HS-27A (cell line): Measurements from ENCODE around the gene C17orf50.

Experiments
- DNase-seq: peaks from one replicate; pipeline ENCODE4 v3.0.0-alpha.2; 2012; ENCODE audit warnings: low read depth, missing footprints

C17orf50 gene

GRCh38 chr17:35752945-35753764 is 7.5 kb upstream of the C17orf50 start, which contains the start of gene GAS2L2:
TSS of gene GAS2L2 (minus strand) at chr17:35753239. CDS start at chr17:35752850, 389 bp downstream.
- no peak for DNase-seq

GRCh38 chr17:35757243-35757642 is 3.4 kb upstream of the C17orf50 start:
- no peak for DNase-seq

GRCh38 chr17:35761601-35762000 is 914 bp downstream of the C17orf50 start:
- DNase-seq: no peak

DNA sequence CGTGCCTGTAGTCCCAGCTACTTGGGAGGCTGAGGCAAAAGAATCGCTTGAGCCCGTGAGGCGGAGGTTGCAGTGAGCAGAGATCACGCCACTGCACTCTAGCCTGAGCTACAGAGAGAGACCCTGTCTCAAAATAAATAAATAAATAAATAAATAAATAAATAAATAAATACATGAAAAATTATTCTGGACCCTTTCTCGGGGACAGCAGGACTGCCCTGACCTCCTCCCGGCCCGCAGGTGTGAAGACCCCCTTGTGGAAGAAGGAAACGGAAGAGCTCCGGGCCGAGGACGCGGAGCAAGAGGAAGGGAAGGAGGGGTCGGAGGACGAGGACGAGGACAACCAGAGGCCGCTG is 3.1 kb downstream of the C17orf50 start:
- no peak for DNase-seq

DNA sequence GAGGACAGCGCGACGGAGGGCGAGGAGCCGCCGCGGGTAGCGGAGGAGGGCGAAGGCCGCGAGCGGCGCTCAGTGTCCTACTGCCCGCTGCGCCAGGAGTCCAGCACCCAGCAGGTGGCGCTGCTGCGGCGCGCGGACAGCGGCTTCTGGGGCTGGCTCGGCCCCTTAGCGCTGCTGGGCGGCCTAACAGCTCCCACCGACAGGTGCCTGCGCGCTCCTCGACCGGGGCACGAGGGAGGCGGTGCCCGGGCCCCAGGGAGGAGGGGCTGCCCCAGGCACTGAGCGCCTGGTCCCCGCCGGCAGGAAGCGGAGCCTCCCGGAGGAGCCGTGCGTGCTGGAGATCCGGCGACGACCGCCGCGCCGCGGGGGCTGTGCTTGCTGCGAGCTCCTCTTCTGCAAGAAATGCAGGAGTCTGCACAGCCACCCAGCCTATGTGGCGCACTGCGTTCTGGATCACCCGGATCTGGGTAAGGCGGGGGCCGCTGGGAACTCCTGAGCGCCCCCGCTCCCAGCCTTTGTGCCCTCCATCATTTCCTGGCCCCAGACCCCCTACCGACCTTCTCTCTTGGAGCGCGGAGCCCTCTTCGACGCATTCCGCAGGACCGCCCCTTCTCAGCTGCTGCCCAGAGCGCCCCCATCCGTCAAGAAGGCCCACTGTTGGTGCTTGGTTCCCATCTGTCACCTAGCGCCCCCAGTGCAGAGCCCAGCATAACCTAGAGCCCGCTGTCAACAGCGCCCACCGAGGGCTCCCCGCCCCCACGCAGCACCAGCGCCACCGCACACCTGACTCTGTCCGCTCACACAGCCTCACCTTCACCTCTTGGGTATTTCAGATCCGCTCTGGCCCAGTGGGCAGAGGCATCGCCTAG is 3.7 kb downstream of the C17orf50 start:
- DNase-seq: peak; percentile 48

- DNase-seq: no peak
These were observed 4.5 kb downstream of the C17orf50 start for GRCh38 chr17:35765086-35765710.

GRCh38 chr17:35765756-35766488 is 5.2 kb downstream of the C17orf50 start:
- DNase-seq: no peak

DNA sequence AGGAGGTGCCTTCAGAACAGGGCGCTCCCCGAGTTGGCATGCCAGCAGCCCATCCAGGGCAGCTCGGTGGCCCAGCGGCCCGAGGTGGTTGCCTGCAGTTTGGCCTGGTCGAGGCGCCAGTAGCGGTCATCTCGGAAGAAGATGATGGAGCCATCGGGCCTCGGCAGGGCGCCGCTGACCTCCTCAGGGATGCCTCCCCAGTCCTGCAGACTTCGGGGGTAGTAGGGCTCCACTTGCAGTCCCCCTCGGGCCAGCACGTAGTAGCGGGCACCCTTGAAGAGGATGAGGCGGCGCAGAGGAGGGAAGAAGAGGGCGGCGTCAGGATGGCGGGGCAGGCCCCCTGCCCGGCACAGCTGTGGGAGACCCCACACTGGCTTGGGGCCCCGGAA is 5.8 kb downstream of the C17orf50 start:
- no peak for DNase-seq

GRCh38 chr17:35766903-35767510 is 6.3 kb downstream of the C17orf50 start:
- no peak for DNase-seq

- DNase-seq: no peak
These were observed 8.1 kb downstream of the C17orf50 start for GRCh38 chr17:35768797-35769196.

DNA sequence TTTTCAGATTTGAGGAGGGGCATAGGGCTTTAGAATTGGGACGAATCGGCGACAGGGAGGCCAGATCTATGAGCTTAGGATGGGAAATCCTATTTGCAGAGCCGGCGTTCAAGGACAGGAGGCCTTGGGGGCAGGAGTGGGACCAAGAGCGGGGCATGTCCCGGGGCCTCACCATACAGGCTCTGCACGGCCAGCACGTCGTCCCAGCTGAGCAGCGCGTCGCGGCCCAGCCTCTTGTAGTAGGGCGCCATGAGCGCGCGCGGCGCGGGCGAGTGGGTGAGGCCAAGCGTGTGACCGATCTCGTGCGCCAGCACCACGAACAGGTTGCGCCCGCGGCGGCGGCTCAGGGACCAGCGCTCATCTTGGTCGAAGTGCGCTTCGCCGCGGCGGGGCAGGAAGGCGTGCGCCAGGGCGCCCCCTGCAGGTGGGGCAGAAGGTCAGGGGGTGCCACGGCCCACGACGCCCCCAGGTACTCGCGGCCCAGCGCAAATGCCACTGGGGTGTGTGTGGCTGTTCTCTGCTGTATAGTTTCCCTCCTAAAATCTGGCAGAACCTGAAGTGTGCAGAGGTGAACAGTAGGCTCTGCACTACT is 9.3 kb downstream of the C17orf50 start:
- DNase-seq: no peak

- DNase-seq: no peak
These were observed 12.4 kb downstream of the C17orf50 start for GRCh38 chr17:35773129-35773528.

DNA sequence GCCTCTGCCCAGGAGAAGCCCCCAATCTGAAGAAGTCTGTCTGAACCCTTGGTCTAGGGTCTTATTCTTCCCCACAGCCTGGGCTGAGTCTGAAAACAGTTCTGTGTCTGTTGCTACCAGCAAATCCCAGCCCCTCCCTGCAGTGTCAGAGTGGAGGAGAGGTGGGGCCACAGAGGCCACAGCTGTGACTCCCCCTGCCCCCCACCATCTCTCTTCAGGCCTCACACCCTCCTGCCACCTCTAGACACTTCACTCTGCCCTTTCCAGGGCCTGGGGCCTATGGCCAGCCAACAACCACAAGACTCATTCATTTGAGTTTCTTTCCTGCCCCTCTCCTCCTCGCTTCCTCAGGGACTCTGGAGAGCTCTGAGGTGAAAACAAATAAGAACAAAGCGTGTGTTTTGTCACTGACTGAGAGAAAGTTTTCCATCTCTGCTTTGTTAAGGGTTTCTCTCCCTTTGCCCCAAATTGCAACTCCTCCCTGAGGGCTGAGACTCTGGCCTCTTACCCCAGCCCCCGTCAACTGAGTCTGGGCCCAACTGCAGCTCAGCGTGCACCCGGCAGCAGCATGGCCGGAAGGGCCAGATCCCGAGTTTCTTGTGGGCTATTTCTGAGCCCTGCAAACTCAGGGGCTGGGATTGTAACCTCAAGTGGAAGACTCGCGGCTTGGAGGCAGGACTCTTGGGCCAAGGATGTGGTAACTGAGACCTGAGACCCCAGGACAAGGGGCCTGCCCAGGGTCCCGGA is 13.2 kb downstream of the C17orf50 start:
- DNase-seq: no peak

- no peak for DNase-seq
These were observed 13.8 kb downstream of the C17orf50 start for GRCh38 chr17:35774499-35774898.

DNA sequence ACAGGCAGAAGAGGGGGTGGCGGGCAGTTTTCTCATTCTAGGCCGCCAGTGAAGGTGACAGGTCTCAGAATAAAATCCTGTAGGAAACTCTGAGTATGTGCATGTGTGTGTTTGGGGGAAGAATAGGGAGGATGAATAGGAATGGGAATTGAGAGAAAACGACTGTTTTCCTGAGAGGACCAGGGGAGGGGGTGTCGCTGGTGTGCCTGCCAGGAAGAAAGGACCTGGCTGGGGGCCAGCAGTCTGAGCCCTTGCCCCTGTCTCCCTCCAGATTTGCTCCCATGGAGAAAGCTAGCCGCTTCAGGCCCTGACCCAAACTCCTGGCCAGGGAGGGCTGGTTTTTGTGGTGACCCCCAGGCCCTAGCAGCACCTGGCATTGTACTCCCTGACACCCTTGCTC is 14.4 kb downstream of the C17orf50 start:
- no peak for DNase-seq

DNA sequence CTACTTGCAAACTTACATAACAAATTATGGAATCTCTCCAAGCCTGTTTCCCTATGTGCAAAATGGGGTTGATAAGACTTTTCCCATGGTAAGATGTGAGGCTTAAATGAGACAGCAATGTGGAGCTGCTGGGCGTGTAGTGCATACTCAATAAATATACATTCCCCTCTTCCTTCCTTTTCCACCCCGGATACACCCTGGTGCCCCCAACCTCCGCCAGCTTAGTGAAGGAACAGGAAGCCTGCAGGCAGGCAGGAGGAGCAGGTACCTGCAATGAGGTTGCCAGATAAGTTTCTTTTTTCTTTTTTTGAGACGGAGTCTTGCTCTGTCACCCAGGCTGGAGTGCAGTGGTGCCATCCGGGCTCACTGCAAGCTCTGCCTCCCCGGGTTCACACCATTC is 14.9 kb downstream of the C17orf50 start:
- DNase-seq: no peak

- DNase-seq: no peak
These were observed 18.0 kb downstream of the C17orf50 start for GRCh38 chr17:35778641-35779196.

GRCh38 chr17:35780950-35781349 is 20.3 kb downstream of the C17orf50 start:
- no peak for DNase-seq

- DNase-seq: no peak
These were observed 24.2 kb downstream of the C17orf50 start for GRCh38 chr17:35784895-35785294.

GRCh38 chr17:35786941-35787432 is 26.3 kb downstream of the C17orf50 start:
- DNase-seq: no peak
